Activated CD8-positive, alpha-beta T cell treated with anti-CD3 and anti-CD28 coated beads for 36 hours (primary cell): ENCODE data around the gene CDH22. TPM values are rescaled to one million over a fixed set of nuclear protein-coding genes. Genes with fewer than 3 reads are reported as not detected.

Source experiments
- ATAC-seq: fragments of 200-7000 bp; cut with Tn5 transposase; one replicate; pipeline ENCODE4 v1.10.0; 2021; ENCODE audit warnings: mild to moderate bottlenecking, moderate library complexity
- CTCF ChIA-PET: fragments of 350-600 bp; sonication (Branson Sonifier 250); formaldehyde crosslinking; loops from one replicate; lab custom pipeline; 2021; ENCODE audit warnings: antibody characterized with exemption; lab: Charles Lee
- POLR2A ChIA-PET: fragments of 350-600 bp; sonication (Branson Sonifier 250); formaldehyde crosslinking; loops from one replicate; lab custom pipeline; 2021; ENCODE audit warnings: antibody characterized with exemption; lab: Charles Lee
- DNase-seq: peaks from one replicate; pipeline ENCODE4 v3.0.0-alpha.2; 2020
- H3K27ac Mint-ChIP-seq: one replicate; pipeline ENCODE4 v1.8.0; 2021; ENCODE audit warnings: mild to moderate bottlenecking, mixed read lengths
- H3K27me3 Mint-ChIP-seq: one replicate; pipeline ENCODE4 v1.8.0; 2021; ENCODE audit warnings: mixed read lengths
- H3K36me3 Mint-ChIP-seq: one replicate; pipeline ENCODE4 v1.8.0; 2021; ENCODE audit warnings: low read depth, mixed read lengths
- H3K4me1 Mint-ChIP-seq: one replicate; pipeline ENCODE4 v1.8.0; 2021; ENCODE audit warnings: low read depth, mixed read lengths
- H3K4me3 Mint-ChIP-seq: one replicate; pipeline ENCODE4 v1.8.0; 2021; ENCODE audit warnings: mild to moderate bottlenecking, moderate library complexity, mixed read lengths
- H3K9me3 Mint-ChIP-seq: one replicate; pipeline ENCODE4 v1.8.0; 2021; ENCODE audit warnings: mixed read lengths
- intact Hi-C: fragments of 100-400 bp; cut with micrococcal nuclease; formaldehyde crosslinking; loops from one replicate; pipeline ENCODE4 v1.10.0; 2022
- total RNA-seq, 2 experiments: library from RNA; stranded (reverse); gene quantifications; one replicate each; pipeline ENCODE4 v1.2.3, GENCODE V29; 2021
- TF ChIP-seq, protein P1 (sequence below): fragments of 200-600 bp; IDR thresholded peaks from one replicate; pipeline ENCODE4 v1.8.0; 2022; ENCODE audit warnings: antibody characterized with exemption, mild to moderate bottlenecking

CDH22 gene
- total RNA-seq, 2 experiments from 2014 or later, result not detected

- H3K27me3 Mint-ChIP-seq, result peaks cover 18% of the 10 kb centered on the region
- TF ChIP-seq, protein P1, sequence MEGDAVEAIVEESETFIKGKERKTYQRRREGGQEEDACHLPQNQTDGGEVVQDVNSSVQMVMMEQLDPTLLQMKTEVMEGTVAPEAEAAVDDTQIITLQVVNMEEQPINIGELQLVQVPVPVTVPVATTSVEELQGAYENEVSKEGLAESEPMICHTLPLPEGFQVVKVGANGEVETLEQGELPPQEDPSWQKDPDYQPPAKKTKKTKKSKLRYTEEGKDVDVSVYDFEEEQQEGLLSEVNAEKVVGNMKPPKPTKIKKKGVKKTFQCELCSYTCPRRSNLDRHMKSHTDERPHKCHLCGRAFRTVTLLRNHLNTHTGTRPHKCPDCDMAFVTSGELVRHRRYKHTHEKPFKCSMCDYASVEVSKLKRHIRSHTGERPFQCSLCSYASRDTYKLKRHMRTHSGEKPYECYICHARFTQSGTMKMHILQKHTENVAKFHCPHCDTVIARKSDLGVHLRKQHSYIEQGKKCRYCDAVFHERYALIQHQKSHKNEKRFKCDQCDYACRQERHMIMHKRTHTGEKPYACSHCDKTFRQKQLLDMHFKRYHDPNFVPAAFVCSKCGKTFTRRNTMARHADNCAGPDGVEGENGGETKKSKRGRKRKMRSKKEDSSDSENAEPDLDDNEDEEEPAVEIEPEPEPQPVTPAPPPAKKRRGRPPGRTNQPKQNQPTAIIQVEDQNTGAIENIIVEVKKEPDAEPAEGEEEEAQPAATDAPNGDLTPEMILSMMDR, result no peak
- POLR2A ChIA-PET, result no interaction called here
- DNase-seq, result no peak
- H3K4me3 Mint-ChIP-seq, result no peak overlapping the region
- no peak overlapping the region for H3K27ac Mint-ChIP-seq
- no peak for ATAC-seq
- no peaks in the 10 kb centered on the region for H3K4me1 Mint-ChIP-seq
- no peaks in the 10 kb centered on the region for H3K9me3 Mint-ChIP-seq
- intact Hi-C loops, result no loop called here
- H3K36me3 Mint-ChIP-seq, result no peaks in the 10 kb centered on the region
- CTCF ChIA-PET, result no interaction called here
These were observed 43.7 kb downstream of the CDH22 start for GRCh38 chr20:46264391-46265266.

GRCh38 chr20:46261456-46262253, 46.6 kb downstream of the CDH22 start:
- Mint-ChIP-seq H3K4me1 (no peaks in the 10 kb centered on the region), H3K27me3 (peaks cover 11% of the 10 kb centered on the region), H3K4me3 (no peak overlapping the region), H3K27ac (no peak overlapping the region), H3K9me3 (no peaks in the 10 kb centered on the region), H3K36me3 (no peaks in the 10 kb centered on the region)
- TF ChIP-seq, protein P1, result no peak
- POLR2A ChIA-PET, result no interaction called here
- intact Hi-C loops, result no loop called here
- ATAC-seq, result no peak
- no peak for DNase-seq
- CTCF ChIA-PET, result no interaction called here

GRCh38 chr20:46260936-46261454, 47.3 kb downstream of the CDH22 start:
- CTCF ChIA-PET, result no interaction called here

GRCh38 chr20:46260480-46260879, 47.8 kb downstream of the CDH22 start:
- Mint-ChIP-seq H3K4me1 (no peaks in the 10 kb centered on the region), H3K27ac (no peak overlapping the region), H3K4me3 (no peak overlapping the region), H3K9me3 (no peaks in the 10 kb centered on the region), H3K36me3 (no peaks in the 10 kb centered on the region), H3K27me3 (peaks cover 7% of the 10 kb centered on the region)
- ChIA-PET CTCF (no interaction called here), POLR2A (no interaction called here)
- TF ChIP-seq, protein P1, result no peak
- DNase-seq, result no peak
- intact Hi-C loops, result no loop called here
- no peak for ATAC-seq

More at GRCh38 chr20:46260936-46261454, 47.3 kb downstream of the CDH22 start:
- no peaks in the 10 kb centered on the region for H3K4me1 Mint-ChIP-seq
- intact Hi-C loops, result no loop called here
- H3K27ac Mint-ChIP-seq, result no peak overlapping the region
- DNase-seq (no peak), ATAC-seq (no peak)
- POLR2A ChIA-PET, result no interaction called here
- no peaks in the 10 kb centered on the region for H3K36me3 Mint-ChIP-seq
- no peaks in the 10 kb centered on the region for H3K9me3 Mint-ChIP-seq
- H3K4me3 Mint-ChIP-seq, result no peak overlapping the region
- TF ChIP-seq, protein P1, result no peak
- peaks cover 9% of the 10 kb centered on the region for H3K27me3 Mint-ChIP-seq
